Neural cell (in vitro differentiated cells): ENCODE measurements around the gene MORN4. TPM values are rescaled to one million over a fixed set of nuclear protein-coding genes. Genes with fewer than 3 reads are reported as not detected.
"Not testable (repeated sequence)": the region's sequence is repeated elsewhere in the genome, so short reads cannot be mapped to it uniquely, and the experiment has no call there.

Experiments
- H2AFZ ChIP-seq: fragments of 200-600, 300-800 bp; sonication (generic), shearing (Covaris generic); 2 replicates; pipeline ENCODE4 v1.6.0; 2014; ENCODE audit warnings: low read depth, mild to moderate bottlenecking, antibody characterized with exemption, low read length, moderate library complexity
- H3F3A ChIP-seq: fragments of 200-600 bp; shearing (Covaris generic); 2 replicates; pipeline ENCODE4 v1.6.1; 2016; ENCODE audit warnings: mild to moderate bottlenecking, moderate library complexity, mixed read lengths, antibody characterized with exemption, low read length; ENCODE audit not compliant: insufficient read depth, poor library complexity, severe bottlenecking
- H3K27ac ChIP-seq: fragments of 200-600, 300-800 bp; sonication (generic), shearing (Covaris generic); 2 replicates; pipeline ENCODE4 v1.5.1; 2014; ENCODE audit warnings: mild to moderate bottlenecking, low read length, moderate library complexity
- H3K27me3 ChIP-seq: fragments of 300-800, 200-600 bp; sonication (generic), shearing (Covaris generic); 2 replicates; pipeline ENCODE4 v1.6.0; 2014; ENCODE audit warnings: mild to moderate bottlenecking, low read depth, low read length, moderate library complexity; ENCODE audit not compliant: insufficient read depth
- H3K36me3 ChIP-seq: fragments of 300-800, 200-600 bp; sonication (generic), shearing (Covaris generic); 2 replicates; pipeline ENCODE4 v1.5.1; 2014; ENCODE audit warnings: mild to moderate bottlenecking, antibody characterized with exemption, low read length, moderate library complexity; ENCODE audit not compliant: insufficient read depth
- H3K4me2 ChIP-seq: fragments of 300-800, 200-600 bp; sonication (generic), shearing (Covaris generic); 2 replicates; pipeline ENCODE4 v1.6.0; 2014; ENCODE audit warnings: mild to moderate bottlenecking, low read length
- H3K4me3 ChIP-seq: fragments of 300-800, 200-600 bp; sonication (generic), shearing (Covaris generic); 2 replicates; pipeline ENCODE4 v1.5.1; 2014; ENCODE audit warnings: mild to moderate bottlenecking, low read length, moderate library complexity
- H3K79me2 ChIP-seq: fragments of 200-600 bp; shearing (Covaris generic); replicated peaks from 2 replicates; pipeline ENCODE4 v1.6.0; 2014; ENCODE audit warnings: mild to moderate bottlenecking, low read length, moderate library complexity; ENCODE audit not compliant: insufficient read depth
- H3K9ac ChIP-seq: fragments of 300-800, 200-600 bp; sonication (generic), shearing (Covaris generic); 2 replicates; pipeline ENCODE4 v1.6.1; 2016; ENCODE audit warnings: mild to moderate bottlenecking, low read length, mixed read lengths
- H3K9me2 ChIP-seq: fragments of 200-600 bp; shearing (Covaris generic); 2 replicates; pipeline ENCODE4 v1.6.1; 2016; ENCODE audit warnings: mild to moderate bottlenecking, low read length, mixed read lengths; ENCODE audit not compliant: insufficient read depth
- H3K9me3 ChIP-seq: fragments of 200-600, 300-800 bp; sonication (generic), shearing (Covaris generic); 2 replicates; pipeline ENCODE4 v1.6.1; 2016; ENCODE audit warnings: mild to moderate bottlenecking, mixed run types, low read length, moderate library complexity, mixed read lengths
- H4K20me1 ChIP-seq: fragments of 200-600 bp; shearing (Covaris generic); 2 replicates; pipeline ENCODE4 v1.6.1; 2016; ENCODE audit warnings: mild to moderate bottlenecking, mixed run types; ENCODE audit not compliant: insufficient read depth
- CTCF ChIP-seq: fragments of 450-650 bp; IDR thresholded peaks from 2 replicates; pipeline ENCODE4 v1.5.1; 2014; ENCODE audit warnings: antibody characterized with exemption, mild to moderate bottlenecking, moderate library complexity; ENCODE audit not compliant: poor library complexity, severe bottlenecking
- EP300 ChIP-seq: fragments of 450-650 bp; conservative IDR thresholded peaks from 2 replicates; pipeline ENCODE4 v1.6.1; 2014; ENCODE audit warnings: antibody characterized with exemption, mild to moderate bottlenecking, moderate library complexity; ENCODE audit not compliant: poor library complexity, severe bottlenecking
- EZH2 ChIP-seq: fragments of 200-600, 300-800 bp; shearing (Covaris generic), sonication (generic); IDR thresholded peaks from 2 replicates; pipeline ENCODE4 v1.6.1; 2014; ENCODE audit warnings: antibody characterized with exemption, low read length, borderline replicate concordance, mild to moderate bottlenecking; ENCODE audit not compliant: insufficient read depth, poor library complexity, severe bottlenecking
- MXI1 ChIP-seq: fragments of 450-650 bp; conservative IDR thresholded peaks from 2 replicates; pipeline ENCODE4 v1.6.1; 2014; ENCODE audit warnings: antibody characterized with exemption, mild to moderate bottlenecking; ENCODE audit not compliant: poor library complexity, severe bottlenecking
- POLR2AphosphoS5 ChIP-seq: IDR thresholded peaks from 2 replicates; pipeline ENCODE4 v1.6.1; 2012
- RAD21 ChIP-seq: fragments of 450-650 bp; conservative IDR thresholded peaks from 2 replicates; pipeline ENCODE4 v1.6.1; 2014; ENCODE audit warnings: antibody characterized with exemption, mild to moderate bottlenecking, moderate library complexity
- SMC3 ChIP-seq: fragments of 450-650 bp; conservative IDR thresholded peaks from 2 replicates; pipeline ENCODE4 v1.6.1; 2014; ENCODE audit warnings: antibody characterized with exemption, mild to moderate bottlenecking, moderate library complexity; ENCODE audit not compliant: poor library complexity
- TAF1 ChIP-seq: IDR thresholded peaks from 2 replicates; pipeline ENCODE4 v1.6.1; 2012; ENCODE audit warnings: low read depth
- polyA plus RNA-seq: library from polyadenylated mRNA; depleted of rRNA; stranded (reverse); fragments of >200 nt; gene quantifications from 2 replicates; pipeline ENCODE4 v1.2.3, GENCODE V29; 2014
- TF ChIP-seq, protein P1 (sequence below): IDR thresholded peaks from 2 replicates; pipeline ENCODE4 v1.6.1; 2012; ENCODE audit warnings: borderline replicate concordance

Gene MORN4
- polyA plus RNA-seq, 1 donor from 2014 or later, result 64.7 TPM

- H3K9ac ChIP-seq, H3K9me2 ChIP-seq, H3K36me3 ChIP-seq, H3K27ac ChIP-seq, H3K4me3 ChIP-seq, H3F3A ChIP-seq, H3K27me3 ChIP-seq, H4K20me1 ChIP-seq, H3K9me3 ChIP-seq, H2AFZ ChIP-seq, H3K79me2 ChIP-seq, H3K4me2 ChIP-seq: not testable (repeated sequence)
These were observed 16.1 kb upstream of the MORN4 start for GRCh38 chr10:97649405-97649750.

DNA sequence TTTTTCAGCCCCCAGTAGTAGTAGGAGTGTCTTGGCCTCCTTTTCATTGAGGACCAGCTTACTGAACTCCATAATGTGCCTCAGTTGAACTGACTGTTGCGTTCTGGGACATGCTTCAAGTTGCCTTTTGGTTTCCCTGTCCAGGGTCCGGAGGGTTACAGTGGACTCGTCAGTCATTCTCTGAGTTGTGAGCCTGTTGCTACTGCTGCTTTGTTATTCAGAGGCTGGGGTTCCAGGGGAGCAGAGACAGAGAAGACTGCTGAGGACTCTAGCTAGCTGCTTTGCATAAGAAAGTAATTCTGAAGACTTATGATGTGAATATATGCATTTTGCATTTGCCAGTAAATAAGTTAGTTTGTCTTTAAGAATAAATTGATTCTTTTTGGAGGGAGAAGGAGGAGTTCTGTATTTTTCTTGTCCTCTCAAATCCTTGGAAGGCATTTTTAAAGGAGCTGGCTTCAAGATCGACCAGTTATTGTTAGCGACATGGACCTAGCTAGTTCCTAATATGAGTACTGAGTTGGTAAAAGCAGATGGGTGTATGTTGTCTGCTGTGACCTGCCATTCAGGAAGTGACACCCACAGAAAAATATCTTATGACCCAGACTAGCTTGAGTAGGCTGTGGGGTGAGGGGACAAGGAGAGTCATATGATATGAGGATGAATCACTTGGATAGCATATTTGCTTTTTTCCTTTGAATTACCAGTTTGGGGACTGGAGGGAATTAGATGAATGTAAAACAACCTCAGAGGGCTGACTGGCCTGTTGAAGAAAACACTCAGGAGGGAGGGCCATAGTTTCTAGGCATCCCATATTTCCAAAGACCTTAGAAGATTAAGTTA, 15.5 kb upstream of the MORN4 start:
- no peak overlapping the region for H3K9ac ChIP-seq

More for the DNA sequence above, 15.5 kb upstream of the MORN4 start:
- Histone ChIP-seq H4K20me1 (no peaks in the 10 kb centered on the region), H2AFZ (no peak overlapping the region), H3K9me3 (no peaks in the 10 kb centered on the region), H3K4me3 (no peak overlapping the region), H3K9me2 (no peaks in the 10 kb centered on the region), H3F3A (no peaks in the 10 kb centered on the region), H3K79me2 (peaks cover 4% of the 10 kb centered on the region), H3K4me2 (no peak overlapping the region), H3K27me3 (no peaks in the 10 kb centered on the region), H3K36me3 (peaks cover 5% of the 10 kb centered on the region), H3K27ac (no peak overlapping the region)
- TF ChIP-seq EZH2 (no peak), MXI1 (no peak), TAF1 (no peak), POLR2AphosphoS5 (no peak), SMC3 (no peak), EP300 (no peak), RAD21 (no peak), CTCF (no peak)
- TF ChIP-seq, protein P1, sequence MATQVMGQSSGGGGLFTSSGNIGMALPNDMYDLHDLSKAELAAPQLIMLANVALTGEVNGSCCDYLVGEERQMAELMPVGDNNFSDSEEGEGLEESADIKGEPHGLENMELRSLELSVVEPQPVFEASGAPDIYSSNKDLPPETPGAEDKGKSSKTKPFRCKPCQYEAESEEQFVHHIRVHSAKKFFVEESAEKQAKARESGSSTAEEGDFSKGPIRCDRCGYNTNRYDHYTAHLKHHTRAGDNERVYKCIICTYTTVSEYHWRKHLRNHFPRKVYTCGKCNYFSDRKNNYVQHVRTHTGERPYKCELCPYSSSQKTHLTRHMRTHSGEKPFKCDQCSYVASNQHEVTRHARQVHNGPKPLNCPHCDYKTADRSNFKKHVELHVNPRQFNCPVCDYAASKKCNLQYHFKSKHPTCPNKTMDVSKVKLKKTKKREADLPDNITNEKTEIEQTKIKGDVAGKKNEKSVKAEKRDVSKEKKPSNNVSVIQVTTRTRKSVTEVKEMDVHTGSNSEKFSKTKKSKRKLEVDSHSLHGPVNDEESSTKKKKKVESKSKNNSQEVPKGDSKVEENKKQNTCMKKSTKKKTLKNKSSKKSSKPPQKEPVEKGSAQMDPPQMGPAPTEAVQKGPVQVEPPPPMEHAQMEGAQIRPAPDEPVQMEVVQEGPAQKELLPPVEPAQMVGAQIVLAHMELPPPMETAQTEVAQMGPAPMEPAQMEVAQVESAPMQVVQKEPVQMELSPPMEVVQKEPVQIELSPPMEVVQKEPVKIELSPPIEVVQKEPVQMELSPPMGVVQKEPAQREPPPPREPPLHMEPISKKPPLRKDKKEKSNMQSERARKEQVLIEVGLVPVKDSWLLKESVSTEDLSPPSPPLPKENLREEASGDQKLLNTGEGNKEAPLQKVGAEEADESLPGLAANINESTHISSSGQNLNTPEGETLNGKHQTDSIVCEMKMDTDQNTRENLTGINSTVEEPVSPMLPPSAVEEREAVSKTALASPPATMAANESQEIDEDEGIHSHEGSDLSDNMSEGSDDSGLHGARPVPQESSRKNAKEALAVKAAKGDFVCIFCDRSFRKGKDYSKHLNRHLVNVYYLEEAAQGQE, result no peak
